ENCODE data around the gene GPR12. TPM values are rescaled to one million over a fixed set of nuclear protein-coding genes. Genes with fewer than 3 reads are reported as not detected.

GPR12 gene
- total and polyA plus RNA-seq, 2 of the 4 experiments (the other 2 are of a cell fraction) = not detected

DNA sequence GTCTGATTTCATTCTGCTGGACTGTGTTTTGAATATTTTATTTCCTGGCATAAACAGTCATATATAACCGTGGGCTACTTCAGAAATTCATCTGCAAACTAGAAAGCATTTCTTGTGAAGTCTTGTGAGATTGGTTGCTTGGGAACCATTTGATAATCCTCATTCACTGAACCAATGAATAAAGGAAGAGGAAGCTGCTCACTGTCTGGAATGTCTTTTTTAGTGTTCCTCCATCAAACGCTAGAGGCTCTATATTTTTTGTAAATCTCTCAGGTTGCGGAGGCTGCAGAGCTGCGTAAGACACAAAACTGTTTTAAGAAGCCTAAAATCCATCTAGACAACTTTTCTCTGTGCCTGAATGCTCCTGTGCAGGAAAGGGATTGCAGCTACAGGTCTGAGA is 18.7 kb upstream of the GPR12 start:
- Histone ChIP-seq H3K4me3 (ENCODE audit: insufficient read depth, low read depth, low read length) (no peak overlapping the region), H3K27ac (ENCODE audit: insufficient read depth, low read length) (no peak overlapping the region), H3K4me2 (ENCODE audit: low read depth, low read length) (no peak overlapping the region), H3K79me1 (ENCODE audit: low read depth in 1 of 2, low read length in 2 of 2) (no peaks in the 10 kb centered on the region), H4K91ac (ENCODE audit: insufficient read depth, low read depth, low read length) (no peak overlapping the region), H3K23ac (ENCODE audit: low read depth, low read length) (no peak overlapping the region), H3K27me3 (ENCODE audit: control insufficient read depth, insufficient read depth, low read length) (no peaks in the 10 kb centered on the region; the same call in 1 of the 2 replicates), H3K9me3 (ENCODE audit: control insufficient read depth, insufficient read depth, low read length) (no peaks in the 10 kb centered on the region), H3K9me1 (ENCODE audit: insufficient read depth, low read length) (no peaks in the 10 kb centered on the region), H3K14ac (replicated peaks; ENCODE audit: low read depth, low read length) (no peak overlapping the region), H2AFZ (replicated peaks; ENCODE audit: low read length, poor library complexity) (no peak overlapping the region), H3K4me1 (ENCODE audit: control insufficient read depth, insufficient read depth, low read length) (no peaks in the 10 kb centered on the region), H2BK20ac (ENCODE audit: low read depth, low read length) (no peak overlapping the region), H2AK9ac (replicated peaks; ENCODE audit: low read depth, low read length, poor library complexity) (no peak overlapping the region), H3K9ac (ENCODE audit: low read depth, low read length) (no peak overlapping the region), H3K56ac (ENCODE audit: extremely low read depth, insufficient read depth, low read length) (no peak overlapping the region), H4K20me1 (ENCODE audit: insufficient read depth, low read length) (no peaks in the 10 kb centered on the region; the same call in 1 of the 2 replicates), H2BK15ac (ENCODE audit: low read depth, low read length) (no peak overlapping the region), H3K18ac (ENCODE audit: low read depth, low read length) (no peak overlapping the region), H4K8ac (ENCODE audit: low read depth in 2 of 2, low read length in 2 of 2) (no peak overlapping the region), H3K36me3 (ENCODE audit: control insufficient read depth, insufficient read depth, low read length) (no peaks in the 10 kb centered on the region), H4K5ac (ENCODE audit: low read depth, low read length) (no peak overlapping the region), H2BK5ac (ENCODE audit: low read depth, low read length, poor library complexity, severe bottlenecking) (no peak overlapping the region), H2BK120ac (ENCODE audit: low read depth, low read length) (no peak overlapping the region), H3K4ac (ENCODE audit: low read depth, low read length) (no peak overlapping the region), H2AK5ac (ENCODE audit: low read depth, low read length) (no peak overlapping the region)
- DNase-seq (no peak), ATAC-seq (ENCODE audit: low read depth) (no peak)
- CTCF ChIA-PET = no interaction called here
- POLR2A ChIA-PET (ENCODE audit: unreplicated experiment) = no interaction called here
- no CpG with 5 or more reads among the region's 4 CpGs for WGBS, 2 experiments (ENCODE audit: extremely low coverage in 2 of 2, insufficient read length in 1 of 2)
- dilution Hi-C loops (cut with HindIII; ENCODE audit: low sequenced_read_pairs, unreplicated experiment) (no loop called here), intact Hi-C loops (cut with micrococcal nuclease) (no loop called here), in situ Hi-C loops (cut with MboI; ENCODE audit: low sequenced_read_pairs) (no loop called here)
- TF ChIP-seq SMC3 (IDR thresholded peaks at IDR 0.05; ENCODE audit: low read depth, low read length) (no peak), FOS (IDR thresholded peaks at IDR 0.05; ENCODE audit: low read depth, low read length) (no peak), RAD21 (IDR thresholded peaks at IDR 0.05; ENCODE audit: low read length) (no peak), BHLHE40 (IDR thresholded peaks at IDR 0.05; ENCODE audit: low read depth, low read length) (no peak), MXI1 (IDR thresholded peaks at IDR 0.05; ENCODE audit: borderline replicate concordance, low read depth, low read length) (no peak), NFE2L2 (IDR thresholded peaks at IDR 0.05; ENCODE audit: low read depth, low read length) (no peak), MAZ (IDR thresholded peaks at IDR 0.05; ENCODE audit: borderline replicate concordance, low read depth, low read length) (no peak), CEBPB (IDR thresholded peaks at IDR 0.05; ENCODE audit: low read depth, low read length) (no peak), CHD1 (IDR thresholded peaks at IDR 0.05; ENCODE audit: low read depth, low read length) (no peak), USF2 (IDR thresholded peaks at IDR 0.05; ENCODE audit: low read depth, low read length) (no peak), RFX5 (IDR thresholded peaks at IDR 0.05; ENCODE audit: low read depth, low read length) (no peak)
- TF ChIP-seq, protein P1, sequence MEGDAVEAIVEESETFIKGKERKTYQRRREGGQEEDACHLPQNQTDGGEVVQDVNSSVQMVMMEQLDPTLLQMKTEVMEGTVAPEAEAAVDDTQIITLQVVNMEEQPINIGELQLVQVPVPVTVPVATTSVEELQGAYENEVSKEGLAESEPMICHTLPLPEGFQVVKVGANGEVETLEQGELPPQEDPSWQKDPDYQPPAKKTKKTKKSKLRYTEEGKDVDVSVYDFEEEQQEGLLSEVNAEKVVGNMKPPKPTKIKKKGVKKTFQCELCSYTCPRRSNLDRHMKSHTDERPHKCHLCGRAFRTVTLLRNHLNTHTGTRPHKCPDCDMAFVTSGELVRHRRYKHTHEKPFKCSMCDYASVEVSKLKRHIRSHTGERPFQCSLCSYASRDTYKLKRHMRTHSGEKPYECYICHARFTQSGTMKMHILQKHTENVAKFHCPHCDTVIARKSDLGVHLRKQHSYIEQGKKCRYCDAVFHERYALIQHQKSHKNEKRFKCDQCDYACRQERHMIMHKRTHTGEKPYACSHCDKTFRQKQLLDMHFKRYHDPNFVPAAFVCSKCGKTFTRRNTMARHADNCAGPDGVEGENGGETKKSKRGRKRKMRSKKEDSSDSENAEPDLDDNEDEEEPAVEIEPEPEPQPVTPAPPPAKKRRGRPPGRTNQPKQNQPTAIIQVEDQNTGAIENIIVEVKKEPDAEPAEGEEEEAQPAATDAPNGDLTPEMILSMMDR (conservative IDR thresholded peaks at IDR 0.05; ENCODE audit: low read depth, low read length) = no peak
- TF ChIP-seq, protein P2, sequence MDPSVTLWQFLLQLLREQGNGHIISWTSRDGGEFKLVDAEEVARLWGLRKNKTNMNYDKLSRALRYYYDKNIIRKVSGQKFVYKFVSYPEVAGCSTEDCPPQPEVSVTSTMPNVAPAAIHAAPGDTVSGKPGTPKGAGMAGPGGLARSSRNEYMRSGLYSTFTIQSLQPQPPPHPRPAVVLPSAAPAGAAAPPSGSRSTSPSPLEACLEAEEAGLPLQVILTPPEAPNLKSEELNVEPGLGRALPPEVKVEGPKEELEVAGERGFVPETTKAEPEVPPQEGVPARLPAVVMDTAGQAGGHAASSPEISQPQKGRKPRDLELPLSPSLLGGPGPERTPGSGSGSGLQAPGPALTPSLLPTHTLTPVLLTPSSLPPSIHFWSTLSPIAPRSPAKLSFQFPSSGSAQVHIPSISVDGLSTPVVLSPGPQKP (IDR thresholded peaks at IDR 0.05; ENCODE audit: borderline replicate concordance, low read depth, low read length) = no peak
- BruUV-seq (replicated peaks) = no TSS peak

All from IMR-90 (cell line).